Activated CD8-positive, alpha-beta memory T cell treated with anti-CD3 and anti-CD28 coated beads, Interleukin-2, amount 50 U/mL, for 1 hour (primary cell): Measurements from ENCODE around the gene SRR.
"Not testable (repeated sequence)": the region's sequence is repeated elsewhere in the genome, so short reads cannot be mapped to it uniquely, and the experiment has no call there.

Source experiments
- DNase-seq: peaks from one replicate; pipeline ENCODE4 v3.0.0-alpha.2; 2020; ENCODE audit errors: extremely low read depth

SRR gene

GRCh38 chr17:2292100-2292499, 11.7 kb upstream of the SRR start:
- no peak for DNase-seq

GRCh38 chr17:2295575-2295974, 8.2 kb upstream of the SRR start:
- no peak for DNase-seq

GRCh38 chr17:2297023-2297422, 6.7 kb upstream of the SRR start:
- DNase-seq, result no peak

- DNase-seq, result no peak
Observed at GRCh38 chr17:2299136-2299535, 4.6 kb upstream of the SRR start.

- DNase-seq, result no peak
Observed at GRCh38 chr17:2299756-2300155, 4.0 kb upstream of the SRR start.

GRCh38 chr17:2302778-2303203, 959 bp upstream of the SRR start:
- no peak for DNase-seq

GRCh38 chr17:2304931-2305330, 1.2 kb downstream of the SRR start:
- no peak for DNase-seq

GRCh38 chr17:2309338-2310154, 5.8 kb downstream of the SRR start:
- DNase-seq, result no peak

- no peak for DNase-seq
Observed at GRCh38 chr17:2312736-2313135, 9.0 kb downstream of the SRR start.

- not testable (repeated sequence) for DNase-seq
Observed at GRCh38 chr17:2316916-2317205, 13.1 kb downstream of the SRR start.

GRCh38 chr17:2317796-2318195, 14.0 kb downstream of the SRR start:
- no peak for DNase-seq

- no peak for DNase-seq
Observed at GRCh38 chr17:2319051-2319450, 15.3 kb downstream of the SRR start.

- DNase-seq, result no peak
Observed at GRCh38 chr17:2321399-2321798, 17.6 kb downstream of the SRR start.

GRCh38 chr17:2323629-2324314, 20.0 kb downstream of the SRR start:
- no peak for DNase-seq

- DNase-seq, result no peak
Observed at GRCh38 chr17:2331303-2331702, 27.6 kb downstream of the SRR start.

GRCh38 chr17:2335726-2336214, 32.0 kb downstream of the SRR start:
- DNase-seq, result no peak

- peak; percentile 58 for DNase-seq
Observed at GRCh38 chr17:2336215-2336851, 32.6 kb downstream of the SRR start, which contains the start of gene TSR1. TSR1 (minus strand) TSS chr17:2336457; CDS start chr17:2336427, 30 bp downstream.

GRCh38 chr17:2336852-2337543, 33.2 kb downstream of the SRR start, which contains the start of gene SGSM2:
SGSM2 (plus strand) TSS chr17:2337501; CDS start chr17:2337689, 188 bp downstream.
- peak; percentile 42 for DNase-seq

GRCh38 chr17:2337544-2338314, 34.0 kb downstream of the SRR start:
- no peak for DNase-seq

- DNase-seq, result no peak
Observed at GRCh38 chr17:2338315-2338657, 34.5 kb downstream of the SRR start.

GRCh38 chr17:2343421-2343820, 39.7 kb downstream of the SRR start:
- DNase-seq, result no peak
